ENCODE results near the gene TMEM40.

The TMEM40 gene

GRCh38 chr3:12775226-12775625, 16.2 kb upstream of the TMEM40 start:
- no peak for DNase-seq

- DNase-seq: no peak
These were observed 15.6 kb upstream of the TMEM40 start for GRCh38 chr3:12774619-12775018.

- DNase-seq: no peak
These were observed 14.6 kb upstream of the TMEM40 start for GRCh38 chr3:12773710-12774086.

- no peak for DNase-seq
These were observed 14.1 kb upstream of the TMEM40 start for GRCh38 chr3:12773030-12773709.

- DNase-seq: no peak
These were observed 13.4 kb upstream of the TMEM40 start for GRCh38 chr3:12772462-12772861.

- DNase-seq: no peak
These were observed 12.2 kb upstream of the TMEM40 start for GRCh38 chr3:12771236-12771635.

- DNase-seq: no peak
These were observed 10.7 kb upstream of the TMEM40 start for GRCh38 chr3:12769761-12770160.

- no peak for DNase-seq
These were observed 9.8 kb upstream of the TMEM40 start for GRCh38 chr3:12768579-12769527.

- DNase-seq: no peak
These were observed 7.5 kb upstream of the TMEM40 start for GRCh38 chr3:12766541-12766940.

- no peak for DNase-seq
These were observed 5.2 kb upstream of the TMEM40 start for GRCh38 chr3:12764171-12764776.

- DNase-seq: no peak
These were observed 870 bp upstream of the TMEM40 start for GRCh38 chr3:12759693-12760565.

GRCh38 chr3:12758025-12758781, 856 bp downstream of the TMEM40 start:
- no peak for DNase-seq

- DNase-seq: no peak
These were observed 2.4 kb downstream of the TMEM40 start for GRCh38 chr3:12756635-12757034.

GRCh38 chr3:12756175-12756574, 2.9 kb downstream of the TMEM40 start:
- DNase-seq: no peak

GRCh38 chr3:12755754-12756153, 3.3 kb downstream of the TMEM40 start:
- no peak for DNase-seq

GRCh38 chr3:12754313-12754712, 4.7 kb downstream of the TMEM40 start:
- DNase-seq: no peak

- DNase-seq: no peak
These were observed 5.6 kb downstream of the TMEM40 start for GRCh38 chr3:12753275-12754028.

GRCh38 chr3:12752809-12753208, 6.2 kb downstream of the TMEM40 start:
- DNase-seq: no peak

GRCh38 chr3:12752102-12752501, 7.0 kb downstream of the TMEM40 start:
- DNase-seq: no peak

GRCh38 chr3:12751571-12751970, 7.5 kb downstream of the TMEM40 start:
- DNase-seq: no peak

GRCh38 chr3:12750658-12751071, 8.4 kb downstream of the TMEM40 start:
- DNase-seq: no peak

Data from NCI-H1694 (cell line).